ENCODE measurements around the gene IYD.

The IYD gene

DNA sequence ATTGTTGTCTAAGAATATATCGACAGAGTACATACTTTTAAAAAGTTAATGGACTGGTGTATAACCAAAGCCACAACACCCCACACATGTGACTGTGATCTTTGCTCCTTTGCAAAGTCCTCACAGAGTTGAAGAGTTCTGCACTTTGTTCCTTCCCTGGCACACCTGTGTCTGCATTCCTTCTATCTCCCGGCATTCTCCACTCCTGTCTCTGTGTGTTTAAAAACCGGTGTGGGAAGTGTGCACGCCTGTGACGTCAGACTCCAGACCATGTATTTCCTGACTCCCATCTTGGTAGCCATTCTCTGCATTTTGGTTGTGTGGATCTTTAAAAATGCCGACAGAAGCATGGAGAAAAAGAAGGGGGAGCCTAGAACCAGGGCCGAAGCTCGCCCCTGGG is at the start of gene IYD:
Gene IYD (plus strand): TSS at position 251 of the 400 bp plus-strand sequence. CDS start 20 bp downstream, at position 271.
- no peak for DNase-seq

DNA sequence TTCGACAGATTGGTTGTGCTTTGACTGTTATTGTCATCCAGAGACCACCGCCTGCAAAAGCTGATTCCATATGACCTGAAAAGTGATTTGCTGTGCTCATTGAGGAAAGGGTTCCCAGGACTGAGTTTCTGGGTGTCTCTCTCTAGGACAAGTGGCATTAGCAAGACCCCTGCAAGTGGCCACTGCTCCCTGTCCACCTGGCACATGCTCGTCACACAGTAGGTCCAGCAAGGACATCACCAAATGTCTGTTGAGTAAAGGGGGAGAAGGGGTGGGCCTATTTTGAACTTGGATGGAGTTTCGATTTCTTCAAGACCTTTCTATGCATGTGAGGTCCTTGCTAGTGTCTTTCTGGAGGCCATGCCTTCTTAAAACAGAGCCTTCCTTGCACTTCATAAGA is 48.9 kb upstream of the IYD start:
- DNase-seq: no peak

DNA sequence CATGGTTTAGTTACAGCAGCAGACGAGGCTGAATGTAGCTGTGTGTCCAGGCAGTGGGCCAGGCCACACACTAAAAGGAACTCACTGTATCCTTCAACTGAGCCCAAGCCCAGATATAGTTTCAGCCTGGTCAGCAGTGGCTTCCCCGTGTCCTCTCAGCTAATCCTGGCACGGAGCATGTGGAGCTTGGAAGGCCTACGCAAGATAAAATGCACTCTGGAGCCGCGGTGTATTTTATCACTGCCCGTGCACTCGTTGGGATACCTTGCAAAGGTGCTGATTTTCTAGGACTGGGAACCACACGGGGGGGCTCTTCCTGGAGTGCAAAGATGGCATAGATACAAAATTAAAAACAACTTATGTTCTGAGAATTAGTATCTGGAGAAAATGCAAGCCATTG is 48.4 kb upstream of the IYD start:
- DNase-seq: no peak

DNA sequence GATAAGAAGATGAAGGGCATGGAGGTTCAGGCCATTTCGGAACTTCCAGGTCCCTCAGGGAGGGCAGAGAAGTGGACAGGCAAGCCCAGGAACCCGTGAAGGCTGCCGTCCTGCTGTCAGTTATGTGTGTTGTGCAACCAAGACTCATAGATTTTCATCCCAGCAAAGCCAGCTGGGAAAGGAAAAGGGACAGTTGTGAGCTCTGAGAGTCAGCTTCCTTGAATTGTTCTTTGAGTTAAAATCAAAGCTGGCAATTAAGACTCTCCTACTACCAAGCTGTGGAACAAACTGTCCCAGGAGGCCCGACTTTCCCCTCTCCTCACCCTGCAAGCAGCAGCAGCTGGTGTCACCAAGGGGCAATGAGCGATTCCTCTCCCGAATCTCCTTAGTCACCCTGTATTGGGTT is 46.3 kb upstream of the IYD start:
- no peak for DNase-seq

DNA sequence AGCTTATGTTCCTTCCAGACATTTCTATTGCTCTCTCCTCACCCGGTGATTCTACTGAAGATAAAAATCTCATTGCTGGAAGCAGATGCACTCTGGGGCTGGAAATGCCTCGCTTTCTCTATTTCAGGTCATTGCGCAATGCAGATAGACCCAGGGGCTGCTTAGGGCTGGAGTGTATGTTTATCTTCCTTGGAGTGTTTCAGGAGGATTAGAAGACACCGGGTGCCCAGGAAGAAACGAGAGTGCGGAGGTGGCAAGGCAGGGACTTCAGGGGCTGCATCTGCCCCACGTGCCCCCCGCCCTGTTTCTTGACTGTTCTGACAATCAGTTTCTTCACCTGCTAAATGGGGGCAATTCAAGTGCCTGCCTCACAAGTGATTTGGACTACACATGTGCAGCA is 45.6 kb upstream of the IYD start:
- DNase-seq: no peak

DNA sequence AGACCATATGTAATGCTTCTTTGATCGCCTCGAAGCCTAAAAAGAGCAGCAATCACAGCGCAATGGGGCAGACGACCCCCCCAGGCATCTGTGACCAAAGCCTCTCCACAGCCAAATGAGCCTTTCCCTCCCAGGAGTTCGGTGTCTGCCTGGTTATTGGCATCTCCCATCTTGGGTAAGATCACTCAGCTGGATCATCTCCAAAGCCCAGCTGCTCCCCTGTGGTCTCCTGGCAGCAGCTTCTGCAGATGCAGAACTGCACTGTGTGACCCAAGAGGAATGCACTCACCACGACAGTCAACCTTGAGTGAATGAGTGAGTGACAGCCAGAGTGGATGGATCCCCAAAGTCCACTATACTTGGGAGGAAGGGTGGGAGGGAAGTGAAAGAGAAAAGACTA is 44.8 kb upstream of the IYD start:
- no peak for DNase-seq

DNA sequence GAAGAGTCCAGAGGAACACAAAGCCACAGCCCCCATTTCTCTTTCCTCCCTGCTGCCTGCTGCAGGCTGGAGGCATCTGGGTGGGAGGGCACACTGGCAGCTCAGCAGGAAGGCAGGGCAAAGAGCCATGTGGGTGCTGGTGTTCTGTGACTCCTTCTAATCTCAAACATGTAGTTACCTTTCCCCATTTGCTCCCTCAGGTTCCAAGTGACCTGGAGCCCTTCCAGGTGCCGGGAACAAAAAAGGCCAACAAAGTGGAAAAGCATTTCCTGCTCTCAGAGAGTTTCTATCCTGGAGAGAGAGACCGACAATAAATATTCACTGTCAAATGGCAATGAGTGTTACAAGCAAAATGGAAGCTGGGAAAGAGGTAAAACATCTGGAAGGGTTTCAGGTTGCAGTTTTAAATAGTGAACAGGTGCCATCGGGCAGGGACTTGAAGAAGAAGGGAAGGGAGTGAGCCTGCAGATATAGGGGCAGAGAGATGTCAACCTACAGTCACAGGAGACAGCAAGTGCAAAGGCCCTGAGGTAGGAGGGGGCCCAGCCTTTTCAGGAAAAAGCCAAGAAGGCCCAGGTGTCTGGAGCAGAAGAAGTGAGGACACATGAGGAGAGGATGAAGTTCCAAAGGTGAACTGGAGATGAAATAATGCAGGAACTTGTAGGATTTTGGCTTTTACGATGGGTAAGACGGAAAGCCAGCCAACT is 43.6 kb upstream of the IYD start:
- no peak for DNase-seq

- no peak for DNase-seq
These were observed 41.6 kb upstream of the IYD start for GRCh38 chr6:150327117-150327774.

DNA sequence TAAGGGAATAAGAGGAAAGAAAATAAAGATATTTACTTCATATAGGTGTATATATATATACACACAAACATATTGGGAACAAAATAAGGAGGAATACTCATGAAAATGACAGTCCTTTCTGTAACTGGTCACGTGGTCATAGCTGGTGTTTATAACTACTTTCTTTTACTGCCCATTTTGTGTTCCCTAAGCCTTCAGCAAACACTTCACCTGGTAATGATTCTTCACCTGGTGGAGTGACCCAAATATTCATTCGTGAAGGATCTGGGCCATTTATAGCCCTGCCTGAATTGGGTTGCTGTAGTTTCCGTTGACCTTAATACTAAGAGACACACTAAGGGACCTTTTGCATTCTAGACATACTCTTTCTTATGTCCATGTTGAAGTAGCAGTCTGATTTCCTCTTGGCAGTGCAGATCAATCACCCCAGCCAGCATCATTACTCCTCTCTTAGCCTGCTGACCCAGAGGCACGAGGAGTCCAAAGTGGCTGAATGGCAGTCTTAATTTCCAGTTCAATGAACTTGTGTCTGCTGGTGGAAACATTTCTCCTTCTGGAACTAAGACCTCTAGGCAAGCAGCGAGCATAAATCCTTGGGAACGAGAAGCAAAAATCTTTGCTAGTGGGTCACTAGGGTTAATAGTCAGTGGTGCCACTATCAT is 39.9 kb upstream of the IYD start:
- DNase-seq: no peak

DNA sequence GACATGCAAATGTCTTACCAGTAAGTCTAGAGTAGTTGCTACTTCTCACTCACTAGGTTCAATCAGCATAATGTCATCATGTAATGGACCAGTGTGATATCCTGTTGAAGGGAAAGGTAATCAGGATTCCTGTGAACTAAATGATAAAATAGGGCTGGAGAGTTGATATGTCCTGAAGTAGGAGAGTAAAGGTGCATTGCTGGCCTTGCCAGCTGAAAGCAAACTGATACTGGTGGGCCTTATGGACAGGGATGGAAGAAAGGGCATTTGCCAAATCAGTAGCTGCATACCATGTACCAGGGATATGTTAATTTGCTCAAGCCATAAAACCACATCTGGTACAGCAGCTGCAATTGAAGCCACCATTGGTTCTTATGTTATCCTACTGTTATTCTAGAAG is 37.5 kb upstream of the IYD start:
- no peak for DNase-seq

GRCh38 chr6:150332939-150333584 is 35.8 kb upstream of the IYD start:
- DNase-seq: no peak

DNA sequence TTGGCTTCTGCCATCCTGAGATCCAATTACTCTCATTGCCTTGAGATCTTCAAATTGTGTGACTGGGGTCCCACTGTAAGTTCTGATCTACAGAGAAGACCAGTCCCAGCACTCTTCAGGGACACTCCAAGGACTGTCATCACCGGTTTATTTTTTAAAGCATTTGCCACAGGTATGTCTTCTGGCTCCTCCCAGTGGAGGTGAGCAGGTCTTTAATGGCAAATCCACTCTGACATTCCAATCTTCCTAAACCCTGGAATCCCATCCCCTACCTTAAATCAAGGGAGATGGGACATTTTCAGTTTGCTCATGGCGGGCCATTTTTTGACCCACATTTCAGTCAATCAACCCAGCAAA is 35.2 kb upstream of the IYD start:
- no peak for DNase-seq

DNA sequence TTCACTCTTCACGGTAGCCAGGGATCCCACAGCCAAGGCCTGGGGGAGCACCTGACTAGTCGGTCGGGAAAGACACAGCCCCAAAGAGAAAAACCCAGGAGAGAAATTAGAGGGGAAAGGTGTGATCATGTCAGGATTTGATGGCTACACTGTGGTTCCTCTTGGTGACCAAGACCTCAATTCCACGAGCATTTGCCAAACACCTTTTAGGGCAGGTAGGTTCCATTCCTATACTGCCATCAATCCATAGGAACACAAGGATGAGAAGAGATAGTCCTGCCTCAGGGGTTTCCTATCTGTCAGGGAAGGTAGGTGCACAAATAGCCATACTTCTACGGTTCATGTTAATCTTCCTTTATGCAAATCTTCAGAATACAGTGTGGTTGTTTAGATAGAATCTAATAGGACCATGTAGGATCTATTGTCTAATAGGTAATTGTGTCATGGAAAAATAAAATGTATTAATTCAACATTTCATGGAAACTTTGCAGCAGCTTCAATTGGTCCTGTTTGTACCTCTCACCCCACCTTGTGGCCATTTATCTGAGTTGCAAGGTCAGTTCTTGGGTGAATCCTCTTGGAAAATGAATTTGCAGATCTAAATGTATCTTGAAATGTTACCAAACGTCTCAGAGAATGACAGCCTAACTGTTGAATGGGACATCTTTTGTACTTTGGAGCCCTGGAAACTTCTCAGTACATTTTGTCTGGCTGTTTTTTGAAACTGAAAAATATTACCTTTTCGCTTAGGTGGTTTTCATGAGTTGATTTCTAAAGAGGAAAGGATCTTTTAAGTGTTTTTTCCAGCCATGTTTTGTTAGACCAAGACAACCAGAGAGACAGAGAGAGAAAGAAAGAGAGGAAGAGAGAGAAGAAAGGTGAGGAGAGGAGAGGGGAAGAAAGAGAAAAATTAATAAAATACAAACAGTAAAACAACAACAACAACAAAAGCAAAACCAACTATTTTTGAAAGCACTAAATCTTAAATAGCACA is 33.7 kb upstream of the IYD start:
- peak; percentile 56 to 80 for DNase-seq

DNA sequence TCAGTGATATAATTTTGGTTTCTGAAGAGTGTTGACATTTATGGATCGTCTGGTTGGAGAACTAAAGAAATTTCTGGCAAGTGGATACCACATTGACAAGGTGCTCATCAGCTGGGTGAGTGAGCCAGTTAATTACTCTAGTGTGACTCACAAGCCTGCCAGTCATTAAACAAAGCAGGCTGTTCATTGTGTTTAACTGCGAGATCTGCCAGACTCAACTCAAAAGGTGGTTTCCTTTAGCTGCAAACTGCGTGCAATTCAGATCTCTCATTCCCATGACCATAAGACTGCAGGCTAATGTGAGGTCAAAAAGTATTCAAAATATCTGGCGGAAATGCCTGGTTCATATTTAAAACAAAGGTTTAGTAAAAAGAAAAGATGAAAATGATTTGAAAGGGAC is 32.5 kb upstream of the IYD start:
- DNase-seq: no peak

GRCh38 chr6:150336708-150337107 is 32.1 kb upstream of the IYD start:
- no peak for DNase-seq

GRCh38 chr6:150342126-150342525 is 26.7 kb upstream of the IYD start:
- no peak for DNase-seq

GRCh38 chr6:150343434-150343833 is 25.4 kb upstream of the IYD start:
- no peak for DNase-seq

DNA sequence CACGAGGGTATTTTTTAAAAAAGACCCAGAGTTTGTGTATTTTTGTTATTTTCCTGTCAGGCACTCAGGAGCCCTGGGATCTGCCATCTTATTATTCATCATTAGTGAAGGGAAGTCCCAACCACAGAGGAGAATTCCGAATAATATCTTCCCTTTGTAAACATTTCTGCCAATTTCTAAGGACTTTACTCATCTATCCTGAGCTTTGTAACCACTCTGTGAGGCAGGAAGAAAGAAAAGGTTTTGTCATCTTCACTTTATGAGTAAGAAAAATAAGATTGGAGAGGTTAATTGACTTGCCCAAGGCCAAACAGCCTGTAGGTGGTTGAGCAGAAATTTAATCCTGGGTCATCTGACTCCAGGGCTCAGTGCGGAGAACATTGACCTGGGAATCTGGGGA is 23.0 kb upstream of the IYD start:
- DNase-seq: no peak

GRCh38 chr6:150346346-150346745 is 22.5 kb upstream of the IYD start:
- DNase-seq: no peak

GRCh38 chr6:150347845-150348244 is 21.0 kb upstream of the IYD start:
- DNase-seq: no peak

DNA sequence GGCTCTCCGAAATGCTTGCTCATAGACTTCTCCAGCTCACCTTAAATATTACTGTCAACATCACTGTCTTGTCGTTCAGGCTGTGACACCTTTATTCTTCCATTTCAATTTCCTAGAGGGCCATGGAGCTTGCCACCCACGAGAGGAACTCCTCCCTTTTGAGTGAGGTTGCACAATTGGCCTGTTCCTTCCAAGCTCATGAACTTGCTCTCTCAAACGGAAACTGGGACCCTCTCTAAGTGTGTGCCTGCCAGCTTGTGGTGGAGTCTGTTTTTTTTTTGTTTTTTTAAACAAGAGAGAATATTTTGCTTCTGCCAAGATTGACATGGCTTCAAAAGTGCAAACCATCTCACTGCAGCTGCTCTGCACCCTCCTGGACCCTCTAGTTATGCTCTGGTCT is 19.3 kb upstream of the IYD start:
- DNase-seq: peak; percentile 49 to 58

Data from Kasumi-1 (cell line).